ENCODE data around the gene KCNV2.

The KCNV2 gene

DNA sequence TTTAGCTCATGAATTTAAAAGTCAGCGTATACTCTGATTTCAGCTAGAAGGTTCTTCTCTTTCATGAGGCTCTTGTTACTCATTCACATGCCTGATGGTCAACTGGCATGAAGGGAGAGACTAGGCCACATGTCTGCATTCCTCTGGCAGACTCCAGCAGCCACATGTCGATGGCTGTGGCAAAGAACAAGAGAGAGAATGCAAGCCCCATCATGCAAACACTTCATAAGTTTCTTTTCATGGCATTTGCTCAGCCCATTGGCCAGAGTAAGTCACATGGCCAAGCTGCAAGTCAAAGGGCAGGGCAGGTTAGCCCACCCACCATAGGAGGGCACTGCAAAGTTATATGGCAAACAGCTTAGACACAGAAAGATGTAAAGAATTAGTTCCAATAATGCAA is 5.4 kb downstream of the KCNV2 start:
- no peak for DNase-seq

DNA sequence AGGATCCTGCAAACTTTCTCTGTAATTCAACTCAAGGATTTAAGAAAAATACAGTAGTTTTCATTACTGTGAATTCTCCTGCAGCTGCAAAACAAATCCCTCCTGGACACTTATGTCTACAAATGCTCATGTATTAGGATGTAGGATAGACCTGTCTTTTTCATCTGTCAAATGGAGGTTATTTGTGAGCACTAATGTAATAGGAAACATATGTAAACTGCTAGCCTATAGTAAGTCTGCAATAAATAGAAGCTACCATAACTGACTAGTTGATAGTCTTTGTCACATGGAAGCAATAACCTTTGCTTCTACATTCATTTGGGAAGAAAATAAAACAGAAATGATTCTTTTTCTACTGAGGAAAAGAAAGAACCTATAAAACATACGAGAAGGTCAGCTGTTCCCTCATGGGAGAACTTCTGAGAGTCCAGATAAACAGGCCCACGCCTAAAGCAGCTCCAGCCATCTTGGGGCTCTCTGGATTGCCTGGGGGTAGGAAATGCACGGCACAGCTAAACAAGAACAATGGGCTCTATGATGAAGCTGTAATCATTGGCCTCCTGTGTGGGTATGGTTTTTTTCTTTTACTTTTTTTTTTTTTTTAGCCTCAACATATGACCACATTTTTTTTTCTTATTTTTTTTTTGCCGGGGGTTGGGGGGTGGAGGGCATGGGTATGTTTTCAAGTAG is 6.2 kb downstream of the KCNV2 start:
- DNase-seq, result no peak

DNA sequence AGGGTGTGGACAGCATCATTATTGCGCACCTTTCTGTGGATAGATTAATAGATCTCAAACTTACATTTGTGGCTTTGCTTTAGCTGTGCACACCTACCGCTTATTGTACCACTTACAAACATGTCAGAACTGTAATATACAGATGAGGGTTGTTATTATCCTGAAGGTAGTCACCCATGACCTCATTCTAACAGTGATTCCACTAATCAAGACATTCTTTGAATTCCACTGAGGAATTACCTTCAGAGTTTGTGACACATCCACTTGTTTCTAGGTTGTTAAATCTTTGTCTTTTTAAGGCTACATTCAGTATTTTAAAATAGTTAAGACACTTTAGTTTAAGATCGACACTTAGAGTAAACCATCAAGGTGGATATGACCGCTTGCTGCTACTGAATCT is 7.8 kb downstream of the KCNV2 start:
- no peak for DNase-seq

DNA sequence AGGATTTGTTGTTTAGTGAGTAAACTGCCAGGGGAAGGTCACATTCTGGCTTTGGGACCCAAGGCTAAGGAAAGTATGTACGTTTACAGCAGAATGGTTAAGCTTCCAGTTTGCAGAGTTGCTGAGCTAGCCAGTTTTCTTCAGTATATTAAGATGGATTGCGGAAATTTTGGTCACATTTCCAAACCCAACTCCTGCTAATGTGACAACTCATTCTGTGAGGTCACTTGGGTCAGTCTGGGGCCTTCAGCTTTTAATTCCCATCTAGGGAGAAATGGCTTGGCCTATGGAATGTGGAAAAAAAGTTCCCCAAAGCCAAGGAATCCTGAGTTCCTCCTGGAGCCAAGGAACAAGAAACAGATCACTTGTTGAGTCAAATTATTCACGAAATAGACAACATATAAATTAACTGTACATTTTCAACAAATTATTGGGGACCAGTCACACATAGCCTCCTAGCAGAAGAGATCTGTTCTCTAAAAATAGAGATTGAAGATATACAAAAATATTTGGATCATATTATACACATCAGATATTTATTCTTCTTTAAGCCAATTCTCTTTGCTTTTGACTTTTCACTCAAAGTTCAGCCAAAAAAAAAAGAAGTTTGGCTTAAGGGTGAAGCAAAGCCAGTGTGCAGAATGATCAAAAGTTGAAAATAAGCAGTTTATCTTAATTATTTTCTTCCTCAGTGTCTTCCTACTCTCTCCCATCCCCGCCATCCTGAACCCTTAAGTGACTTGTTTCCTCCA is 8.8 kb downstream of the KCNV2 start:
- DNase-seq, result no peak

DNA sequence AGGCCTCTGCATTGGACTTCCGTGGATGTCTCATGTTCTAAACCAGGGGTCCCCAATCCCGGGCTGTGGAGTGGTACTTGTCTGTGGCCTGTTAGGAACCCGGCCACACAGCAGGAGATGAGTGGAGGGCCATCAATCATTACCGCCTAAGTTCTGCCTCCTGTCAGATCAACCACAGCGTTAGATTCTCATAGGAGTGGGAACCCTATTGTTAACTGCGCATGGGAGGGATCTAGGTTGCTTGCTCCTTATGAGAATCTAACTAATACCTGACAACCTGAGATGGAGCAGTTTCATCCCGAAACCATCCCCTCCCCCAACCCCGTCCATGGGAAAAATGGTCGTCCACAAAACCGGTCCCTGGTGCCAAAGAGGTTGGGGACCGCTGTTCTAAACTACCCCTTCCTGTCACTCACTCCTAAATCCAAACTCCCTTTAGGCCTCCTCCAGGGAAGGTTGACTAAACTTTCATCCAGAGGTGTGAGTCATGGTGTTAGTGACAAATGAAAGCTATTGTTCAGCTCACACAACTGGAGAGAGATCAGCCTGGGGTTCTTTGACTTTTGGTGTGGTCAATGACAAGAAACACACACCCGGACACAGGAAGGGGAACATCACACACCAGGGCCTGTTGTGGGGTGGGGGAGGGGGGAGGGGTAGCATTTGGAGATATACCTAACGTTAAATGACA is 9.5 kb downstream of the KCNV2 start:
- DNase-seq, result no peak

DNA sequence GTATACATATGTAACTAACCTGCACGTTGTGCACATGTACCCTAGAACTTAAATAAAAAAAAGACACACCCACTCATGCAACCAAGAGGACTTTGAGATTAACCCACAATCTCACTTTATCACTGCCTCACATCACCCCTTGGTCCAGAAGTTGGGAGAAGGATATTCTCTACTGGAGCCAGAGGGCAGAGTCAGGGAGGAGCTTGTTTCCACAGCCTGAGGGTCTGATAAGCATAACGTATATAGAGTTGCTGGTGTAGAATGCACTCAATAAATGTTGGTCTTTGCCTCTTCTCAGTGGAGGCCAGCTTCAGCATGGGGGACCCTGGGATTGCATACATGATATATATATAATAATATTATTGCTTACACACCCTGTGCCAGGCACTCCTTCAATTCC is 10.1 kb downstream of the KCNV2 start:
- DNase-seq, result no peak

DNA sequence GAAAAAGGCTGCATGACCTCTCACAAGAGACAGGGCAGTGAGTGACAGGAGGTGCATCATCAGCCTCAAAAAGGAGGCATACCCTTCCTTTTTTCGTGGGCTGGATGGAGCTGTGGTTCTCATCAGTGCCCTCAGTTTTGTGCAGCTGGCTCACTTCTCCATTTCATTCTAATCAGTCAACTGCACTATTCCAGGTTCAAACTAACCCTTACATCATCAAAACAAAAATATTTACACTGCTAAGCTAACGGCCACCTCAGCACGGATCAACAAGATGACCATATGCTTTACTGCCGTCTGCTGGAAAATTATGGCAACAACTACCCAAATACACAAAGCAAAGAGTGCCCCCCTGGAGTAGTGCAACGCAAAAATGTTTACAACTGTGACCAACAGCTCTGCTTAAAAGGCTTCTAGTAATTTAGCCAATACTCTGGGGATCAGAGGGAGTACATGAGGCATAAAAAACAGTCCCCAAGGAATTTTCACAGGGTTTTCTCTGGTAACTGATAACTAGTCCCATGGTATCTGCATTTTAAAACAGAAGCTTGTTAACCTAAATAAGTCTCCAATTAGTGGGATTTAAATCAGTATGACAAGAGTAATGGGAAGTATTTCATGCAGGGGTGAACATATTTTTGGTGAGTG is 10.8 kb downstream of the KCNV2 start:
- no peak for DNase-seq

DNA sequence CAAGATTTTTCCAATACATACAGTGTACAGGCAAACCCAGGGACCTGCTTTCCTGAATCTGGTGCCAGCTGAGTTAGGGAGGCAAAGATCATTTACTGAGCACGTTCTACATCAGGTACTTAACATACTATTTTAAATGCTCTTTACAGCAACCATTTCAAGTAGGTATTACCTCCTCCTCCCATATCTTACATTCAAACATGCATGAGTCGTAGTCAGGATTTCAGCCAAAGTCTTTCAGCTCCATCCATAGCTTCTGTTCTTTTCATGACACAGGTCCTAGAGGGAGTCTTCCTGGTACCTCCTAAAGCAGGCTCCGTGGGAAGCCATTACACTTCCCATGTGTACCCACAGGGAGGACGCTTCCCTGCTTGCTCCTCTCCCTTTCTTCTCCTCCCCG is 11.7 kb downstream of the KCNV2 start:
- DNase-seq, result no peak

DNA sequence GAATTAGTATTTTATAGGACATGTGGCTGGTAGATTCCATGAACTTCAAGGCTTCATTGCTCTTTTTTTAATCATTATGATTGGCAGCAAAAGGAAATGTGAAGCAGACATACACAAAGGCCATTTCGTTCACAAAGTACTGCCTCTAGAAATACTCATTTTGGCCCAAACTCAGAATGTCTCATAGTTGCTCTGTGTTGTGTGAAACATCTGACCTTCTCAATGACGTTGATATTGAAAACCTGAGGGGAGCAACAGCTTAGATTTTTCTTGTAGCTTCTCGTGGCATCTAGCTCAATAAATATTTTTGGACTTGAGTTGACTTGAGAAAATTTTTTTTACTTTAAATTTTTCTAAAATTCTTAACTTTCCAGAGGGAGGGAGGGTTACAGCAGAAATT is 12.4 kb downstream of the KCNV2 start:
- no peak for DNase-seq

DNA sequence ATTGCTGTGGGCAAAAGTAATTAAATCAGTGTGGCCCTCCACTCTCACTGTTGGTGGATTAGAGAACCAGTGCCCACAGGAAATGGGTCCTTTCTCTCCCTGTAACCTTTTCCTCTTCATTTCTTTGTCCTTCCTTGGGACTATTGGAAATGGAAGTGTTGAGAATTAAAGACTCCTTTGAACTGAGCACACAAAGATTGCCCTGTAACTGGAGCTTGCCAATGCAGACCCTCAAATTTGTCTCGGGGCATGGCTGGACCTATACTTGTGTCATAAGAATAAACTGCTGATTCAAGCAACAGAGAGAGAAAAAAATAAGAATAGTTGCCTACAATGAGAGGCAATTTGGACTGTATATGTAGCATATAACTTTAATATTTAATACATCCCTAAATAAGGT is 13.7 kb downstream of the KCNV2 start:
- no peak for DNase-seq

DNA sequence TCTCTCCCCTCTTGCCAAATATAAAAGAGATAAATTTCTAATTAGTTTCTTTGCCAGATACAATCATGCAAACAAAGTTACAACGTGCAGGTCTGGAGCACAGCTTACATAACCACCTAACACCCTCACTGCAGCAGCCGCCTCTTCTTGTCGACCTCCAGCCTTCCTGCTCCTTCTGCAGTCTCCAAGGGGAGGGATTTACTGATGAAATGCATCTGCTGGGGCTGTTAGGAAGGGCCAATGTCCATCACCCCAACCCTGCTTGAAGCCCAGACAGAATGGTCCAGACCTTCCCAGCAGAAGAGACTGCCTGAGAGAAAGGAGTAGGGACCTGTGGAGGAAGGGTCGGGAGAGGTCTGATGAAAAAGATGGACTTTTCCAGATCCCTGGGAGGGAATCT is 15.2 kb downstream of the KCNV2 start:
- no peak for DNase-seq

DNA sequence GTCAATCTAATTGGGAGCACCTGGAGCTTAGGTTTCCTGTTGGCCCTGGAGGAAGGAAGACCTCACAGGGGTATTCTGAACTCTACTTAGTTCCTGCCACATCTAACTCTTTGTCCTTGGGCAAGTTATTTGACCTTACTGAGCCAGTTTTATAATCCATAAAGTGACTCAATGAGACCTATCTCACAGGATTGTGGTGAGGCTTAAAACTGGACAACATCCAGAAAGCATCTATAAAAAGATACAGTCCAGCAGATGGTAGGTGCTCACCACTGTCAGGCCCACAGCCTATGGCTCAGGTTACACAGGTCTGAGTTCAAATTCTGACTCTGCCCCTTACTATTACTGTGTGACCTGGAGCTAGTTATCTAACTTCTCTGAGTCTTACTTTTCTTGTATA is 23.3 kb downstream of the KCNV2 start:
- DNase-seq, result no peak

DNA sequence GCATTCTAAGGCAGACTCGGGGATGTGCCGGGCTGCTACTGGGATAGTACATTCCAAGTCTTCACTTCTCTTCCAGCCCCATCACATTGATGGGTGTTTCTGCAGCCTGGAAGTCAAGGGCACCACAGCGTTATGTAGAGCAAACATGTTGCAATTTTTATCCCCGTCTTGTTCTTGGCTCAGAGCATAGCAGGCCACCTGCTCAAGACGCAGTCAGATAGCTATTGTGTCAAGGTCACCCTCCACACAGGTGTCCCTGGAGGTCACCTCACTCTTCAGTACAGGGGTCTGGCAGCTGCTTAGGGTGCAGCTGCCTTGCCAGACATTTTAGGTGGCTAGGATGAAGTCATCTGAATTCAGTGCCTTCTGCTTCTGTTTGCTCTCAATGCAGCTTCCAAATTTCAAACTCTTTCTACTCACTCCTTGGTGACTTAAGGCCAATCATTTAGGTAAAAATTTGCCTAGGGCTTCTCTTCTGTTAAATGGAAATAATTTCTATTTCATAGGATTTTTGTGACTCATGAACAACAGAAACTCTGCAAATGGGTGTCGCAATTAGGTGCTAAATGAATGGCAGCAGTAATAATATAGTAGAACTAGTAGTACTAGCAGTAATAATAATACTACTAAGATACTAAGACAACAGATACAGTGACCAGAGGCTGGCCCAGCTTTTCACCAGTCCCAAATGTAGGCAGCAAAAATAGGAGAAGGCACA is 24.3 kb downstream of the KCNV2 start:
- DNase-seq, result no peak

DNA sequence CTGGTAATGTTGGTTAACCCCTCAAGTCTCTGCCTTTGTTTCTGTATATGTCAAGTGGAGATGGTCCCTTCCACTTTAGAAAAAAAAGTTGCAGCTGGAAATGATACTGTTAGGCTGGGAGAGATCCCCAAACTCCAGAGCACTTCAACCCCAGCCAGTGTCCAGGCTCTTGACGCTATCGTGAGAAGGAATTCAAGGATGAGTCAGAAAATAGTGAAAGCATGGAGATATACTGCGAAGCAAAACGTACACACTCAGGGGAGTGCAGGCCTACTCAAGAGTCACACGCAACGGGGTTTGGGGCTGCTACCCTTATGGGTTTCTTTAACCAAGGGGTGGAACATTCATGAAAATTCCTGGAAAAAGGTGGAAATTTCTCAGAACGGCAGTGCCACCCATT is 24.9 kb downstream of the KCNV2 start:
- DNase-seq, result no peak

DNA sequence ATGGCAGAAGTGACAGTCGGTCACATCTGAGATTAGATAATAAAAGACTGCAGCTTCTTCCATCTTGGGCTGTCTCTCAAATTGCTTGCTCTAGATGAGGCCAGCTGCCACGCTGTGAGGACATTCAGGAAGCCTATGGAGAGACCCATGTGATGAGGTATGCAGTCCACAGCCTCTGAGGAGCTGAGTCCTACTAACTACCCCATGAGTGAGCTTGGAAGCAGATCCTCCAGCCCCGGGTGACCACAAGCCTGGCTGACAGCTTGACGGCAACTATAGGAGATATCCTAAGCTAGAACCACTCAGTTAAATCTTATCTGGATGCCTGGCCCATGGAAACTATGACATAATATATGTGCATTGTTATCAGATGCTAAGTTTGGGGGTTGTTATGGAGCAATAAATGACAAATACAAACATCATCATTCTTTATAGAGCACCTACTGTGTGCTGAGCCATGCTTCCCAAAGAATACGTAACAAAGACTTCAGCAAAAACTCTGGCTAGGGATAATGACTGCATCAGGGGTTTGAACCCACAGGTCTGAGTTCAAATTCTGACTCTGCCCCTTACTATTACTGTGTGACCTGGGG is 26.7 kb downstream of the KCNV2 start:
- DNase-seq, result no peak

DNA sequence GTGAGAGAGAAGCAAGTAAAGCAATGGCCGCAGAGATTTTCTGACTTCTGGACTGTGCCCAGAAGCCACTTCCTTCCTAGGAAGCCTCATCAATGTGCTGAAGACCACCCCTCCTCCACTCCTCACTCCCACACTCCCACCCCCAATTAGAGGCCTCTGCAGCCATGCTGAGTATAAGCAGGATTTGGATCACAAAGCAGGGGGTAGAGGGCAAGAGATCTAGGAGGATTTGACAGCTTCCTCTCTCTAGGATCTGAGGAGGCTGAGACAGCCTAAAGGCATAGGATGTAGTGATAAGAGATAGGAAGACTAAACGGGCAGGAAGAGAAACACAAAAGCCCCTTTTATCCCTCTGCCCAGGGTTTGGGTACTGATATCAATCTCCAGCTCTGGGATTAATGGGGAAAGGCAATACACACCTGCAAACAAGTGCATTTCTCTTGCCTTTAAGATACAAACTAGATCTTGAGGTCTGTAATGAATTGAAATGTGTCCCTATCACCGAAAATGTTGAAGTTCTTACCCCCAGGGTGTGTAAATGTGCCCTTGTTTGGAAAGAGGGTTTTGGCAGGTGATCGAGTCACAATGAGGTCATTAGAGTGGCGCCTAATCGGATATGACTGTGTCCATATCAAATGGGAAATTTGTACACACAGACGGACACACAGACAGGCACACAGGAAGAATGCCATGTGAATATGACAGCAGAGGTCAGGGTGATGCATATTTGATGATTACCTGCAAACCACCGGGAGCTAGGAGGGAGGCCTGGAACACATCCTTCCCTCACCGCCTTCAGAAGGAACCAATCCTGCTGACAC is 28.5 kb downstream of the KCNV2 start:
- DNase-seq, result no peak

DNA sequence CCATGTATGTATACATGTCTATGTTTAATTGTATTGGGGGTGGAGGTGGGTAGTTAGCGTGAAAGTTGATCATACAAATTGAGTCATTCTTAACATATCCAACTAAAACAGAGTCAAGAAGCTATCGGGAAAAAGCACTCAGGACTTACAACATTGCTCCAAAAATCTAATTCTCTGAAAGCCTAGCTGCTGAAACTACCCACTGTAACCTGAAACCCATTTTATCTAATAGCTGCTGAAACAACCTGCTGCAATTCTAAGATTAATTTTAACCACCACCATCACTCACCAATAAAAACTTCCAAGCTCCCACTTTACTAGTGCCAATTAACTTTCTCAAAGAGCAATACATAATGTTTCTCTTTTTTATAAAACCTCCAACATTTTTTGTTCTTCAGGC is 32.2 kb downstream of the KCNV2 start:
- DNase-seq, result no peak

DNA sequence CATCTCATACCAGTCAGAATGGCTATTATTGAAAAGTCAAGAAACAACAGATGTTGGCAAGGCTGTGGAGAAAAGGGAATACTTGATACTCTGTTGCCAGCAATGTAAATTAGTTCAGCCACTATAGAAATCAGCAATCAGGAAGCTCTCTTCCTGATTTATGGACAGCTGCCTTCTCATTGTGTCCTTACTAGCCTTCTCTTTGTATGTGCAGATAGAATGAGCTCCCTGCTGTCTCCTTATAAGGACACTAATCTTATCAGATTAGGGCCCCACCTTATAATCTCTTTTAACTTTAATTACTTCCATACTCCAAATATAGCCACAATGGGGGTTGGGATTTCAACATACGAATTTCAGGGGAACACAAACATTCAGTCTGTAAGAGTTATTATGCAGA is 38.0 kb downstream of the KCNV2 start:
- DNase-seq, result no peak

DNA sequence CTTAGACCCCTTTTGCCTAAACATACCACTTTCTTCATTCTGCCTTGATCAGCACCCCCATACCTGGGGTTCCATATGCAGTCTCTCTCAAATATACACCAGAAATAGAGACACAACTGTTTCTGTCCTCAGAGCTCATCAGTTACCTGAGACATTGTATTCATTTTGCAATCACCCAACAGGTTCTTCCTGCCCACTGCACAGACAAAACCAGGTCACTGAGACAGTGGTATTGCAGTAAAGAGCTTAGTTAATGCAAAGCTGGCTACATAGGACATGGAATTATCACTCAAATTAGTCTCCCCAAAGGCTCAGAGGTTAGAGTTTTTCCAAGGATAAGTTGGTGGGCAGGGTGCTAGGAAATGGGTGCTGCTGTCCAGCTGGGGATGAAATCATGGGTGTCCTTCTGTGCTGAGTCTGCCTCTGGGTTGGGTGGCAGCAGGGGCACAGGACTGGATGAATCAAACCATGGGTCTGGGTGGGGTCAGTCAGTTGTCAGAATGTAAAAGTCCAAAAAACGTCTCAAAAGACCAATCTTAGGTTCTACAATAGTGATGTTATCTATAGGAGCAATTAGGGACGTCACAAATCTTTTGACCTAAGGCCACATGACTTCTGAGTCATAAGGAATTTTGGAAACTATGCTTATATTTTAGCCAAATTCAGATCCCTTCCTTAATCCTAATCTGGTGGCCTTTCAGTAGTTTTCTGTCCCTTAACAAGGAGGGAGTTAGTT is 41.0 kb downstream of the KCNV2 start:
- no peak for DNase-seq

DNA sequence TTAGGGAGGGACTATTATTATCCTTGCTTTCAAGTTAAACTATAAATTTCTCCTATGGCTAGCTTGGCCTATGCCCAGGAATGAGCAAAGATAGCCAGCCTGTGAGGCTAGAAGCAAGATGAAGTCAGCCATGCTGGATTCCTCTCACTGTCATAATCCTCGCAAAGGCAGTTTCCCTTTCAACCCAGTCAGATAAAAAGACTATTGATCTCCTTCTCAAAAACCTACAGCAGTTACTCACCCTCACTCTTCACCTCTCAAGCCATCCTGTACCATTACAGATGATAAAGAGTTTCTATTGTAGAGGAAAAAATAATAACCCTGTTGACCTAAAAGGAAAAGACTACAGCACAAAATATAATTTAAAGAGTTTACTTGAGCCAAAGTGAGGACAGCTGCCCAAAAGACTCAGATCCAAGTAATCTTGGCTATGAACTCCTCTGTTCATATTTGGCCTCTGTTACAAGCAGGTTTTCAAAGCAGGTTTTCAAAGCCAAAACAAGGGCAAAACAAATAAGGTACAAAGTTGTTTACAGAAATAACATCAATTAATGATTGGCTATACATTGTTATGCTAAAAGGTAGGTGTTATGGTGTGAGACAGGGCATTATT is 41.7 kb downstream of the KCNV2 start:
- no peak for DNase-seq

DNA sequence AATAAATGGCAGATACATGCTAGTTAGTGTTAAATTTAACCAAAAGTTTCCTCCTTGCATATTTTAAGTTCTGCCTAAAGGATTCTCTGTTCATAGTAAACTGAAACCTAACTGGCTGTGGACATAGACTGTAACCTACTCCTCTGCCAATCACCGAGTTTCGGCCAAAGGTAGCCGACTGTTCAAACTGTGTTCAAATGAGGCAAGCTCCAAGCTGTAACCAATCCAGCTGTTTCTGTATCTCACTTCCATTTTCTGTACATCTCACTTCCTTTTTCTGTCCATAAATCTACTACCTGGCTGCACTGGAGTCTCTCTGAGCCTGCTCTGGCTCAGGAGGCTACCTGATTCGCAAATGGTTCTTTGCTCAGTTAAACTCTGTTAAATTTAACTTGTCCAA is 44.1 kb downstream of the KCNV2 start:
- DNase-seq, result no peak

Data from activated CD4-positive, CD25-positive, alpha-beta regulatory T cell treated with anti-CD3 and anti-CD28 coated beads, Interleukin-2, amount 50 U/mL, for 72 hours (primary cell).